ENCODE data around the gene POLR1G.
A peak's percentile ranks its signal among the peaks of the same experiment; 100 is the strongest.

Gene POLR1G

GRCh38 chr19:45370410-45371204, 35.8 kb upstream of the POLR1G start, which contains the start of gene ERCC2:
TSS of gene ERCC2 (minus strand) at chr19:45370573. CDS start at chr19:45370540, 33 bp downstream.
- peak; percentile 100 for DNase-seq (ENCODE audit: insufficient read length)
- peak; percentile 95 for FAIRE-seq
- 0 out of 2 replicates have a peak, but pooled peaks have one; percentile 18 for TF ChIP-seq TAF1 (IDR thresholded peaks at IDR 0.05; ENCODE audit: borderline replicate concordance, low read depth, low read length)
- no peak for TF ChIP-seq POLR2AphosphoS5 (IDR thresholded peaks at IDR 0.05; ENCODE audit: low read depth, low read length)
- peak; percentile 59; the same call in 1 of the 2 replicates for TF ChIP-seq POLR2A (IDR thresholded peaks at IDR 0.05; ENCODE audit: low read depth, low read length)

- TF ChIP-seq POLR2A (IDR thresholded peaks at IDR 0.05; ENCODE audit: low read depth, low read length): no peak
- TF ChIP-seq TAF1 (IDR thresholded peaks at IDR 0.05; ENCODE audit: borderline replicate concordance, low read depth, low read length): no peak
- no peak for TF ChIP-seq POLR2AphosphoS5 (IDR thresholded peaks at IDR 0.05; ENCODE audit: low read depth, low read length)
- DNase-seq (ENCODE audit: insufficient read length): no peak
- no peak for FAIRE-seq
These were observed 30.3 kb upstream of the POLR1G start for GRCh38 chr19:45376045-45376724.

GRCh38 chr19:45380107-45380506, 26.3 kb upstream of the POLR1G start:
- DNase-seq (ENCODE audit: insufficient read length): no peak
- FAIRE-seq: no peak
- no peak for TF ChIP-seq POLR2AphosphoS5 (IDR thresholded peaks at IDR 0.05; ENCODE audit: low read depth, low read length)
- TF ChIP-seq POLR2A (IDR thresholded peaks at IDR 0.05; ENCODE audit: low read depth, low read length): no peak
- TF ChIP-seq TAF1 (IDR thresholded peaks at IDR 0.05; ENCODE audit: borderline replicate concordance, low read depth, low read length): no peak

GRCh38 chr19:45382426-45382825, 24.0 kb upstream of the POLR1G start:
- FAIRE-seq (no peak), DNase-seq (ENCODE audit: insufficient read length) (no peak)
- TF ChIP-seq POLR2A (IDR thresholded peaks at IDR 0.05; ENCODE audit: low read depth, low read length) (no peak), TAF1 (IDR thresholded peaks at IDR 0.05; ENCODE audit: borderline replicate concordance, low read depth, low read length) (no peak), POLR2AphosphoS5 (IDR thresholded peaks at IDR 0.05; ENCODE audit: low read depth, low read length) (no peak)

- TF ChIP-seq POLR2AphosphoS5 (IDR thresholded peaks at IDR 0.05; ENCODE audit: low read depth, low read length): no peak
- TF ChIP-seq TAF1 (IDR thresholded peaks at IDR 0.05; ENCODE audit: borderline replicate concordance, low read depth, low read length): no peak
- no peak for TF ChIP-seq POLR2A (IDR thresholded peaks at IDR 0.05; ENCODE audit: low read depth, low read length)
- FAIRE-seq: no peak
- DNase-seq (ENCODE audit: insufficient read length): peak; percentile 7
These were observed 20.8 kb upstream of the POLR1G start for GRCh38 chr19:45385392-45386221.

- peak; percentile 61 for FAIRE-seq
- no peak for TF ChIP-seq TAF1 (IDR thresholded peaks at IDR 0.05; ENCODE audit: borderline replicate concordance, low read depth, low read length)
- TF ChIP-seq POLR2A (IDR thresholded peaks at IDR 0.05; ENCODE audit: low read depth, low read length): no peak
- TF ChIP-seq POLR2AphosphoS5 (IDR thresholded peaks at IDR 0.05; ENCODE audit: low read depth, low read length): no peak
- peak; percentile 27 for DNase-seq (ENCODE audit: insufficient read length)
These were observed 15.1 kb upstream of the POLR1G start for GRCh38 chr19:45391346-45391745.

- DNase-seq (ENCODE audit: insufficient read length) (peak; percentile 2), FAIRE-seq (no peak)
- TF ChIP-seq POLR2A (IDR thresholded peaks at IDR 0.05; ENCODE audit: low read depth, low read length): no peak
- TF ChIP-seq TAF1 (IDR thresholded peaks at IDR 0.05; ENCODE audit: borderline replicate concordance, low read depth, low read length): no peak
- no peak for TF ChIP-seq POLR2AphosphoS5 (IDR thresholded peaks at IDR 0.05; ENCODE audit: low read depth, low read length)
These were observed 14.4 kb upstream of the POLR1G start for GRCh38 chr19:45391871-45392665.

GRCh38 chr19:45395821-45396617, 10.4 kb upstream of the POLR1G start:
- FAIRE-seq (no peak), DNase-seq (ENCODE audit: insufficient read length) (peak; percentile 11)
- TF ChIP-seq TAF1 (IDR thresholded peaks at IDR 0.05; ENCODE audit: borderline replicate concordance, low read depth, low read length) (no peak), POLR2AphosphoS5 (IDR thresholded peaks at IDR 0.05; ENCODE audit: low read depth, low read length) (no peak), POLR2A (IDR thresholded peaks at IDR 0.05; ENCODE audit: low read depth, low read length) (no peak)

- DNase-seq (ENCODE audit: insufficient read length) (no peak), FAIRE-seq (no peak)
- TF ChIP-seq POLR2A (IDR thresholded peaks at IDR 0.05; ENCODE audit: low read depth, low read length): no peak
- no peak for TF ChIP-seq POLR2AphosphoS5 (IDR thresholded peaks at IDR 0.05; ENCODE audit: low read depth, low read length)
- no peak for TF ChIP-seq TAF1 (IDR thresholded peaks at IDR 0.05; ENCODE audit: borderline replicate concordance, low read depth, low read length)
These were observed 6.3 kb upstream of the POLR1G start for GRCh38 chr19:45400192-45400591.

GRCh38 chr19:45401815-45402214, 4.6 kb upstream of the POLR1G start:
- DNase-seq (ENCODE audit: insufficient read length) (no peak), FAIRE-seq (no peak)
- TF ChIP-seq TAF1 (IDR thresholded peaks at IDR 0.05; ENCODE audit: borderline replicate concordance, low read depth, low read length) (no peak), POLR2A (IDR thresholded peaks at IDR 0.05; ENCODE audit: low read depth, low read length) (no peak), POLR2AphosphoS5 (IDR thresholded peaks at IDR 0.05; ENCODE audit: low read depth, low read length) (no peak)
